ENCODE data around the gene ANKH. TPM values are rescaled to one million over a fixed set of nuclear protein-coding genes. Genes with fewer than 3 reads are reported as not detected.
"Not testable (repeated sequence)": the region's sequence is repeated elsewhere in the genome, so short reads cannot be mapped to it uniquely, and the experiment has no call there.

Gene ANKH
- total RNA-seq, 1 donor from 2014 or later: 156 TPM

DNA sequence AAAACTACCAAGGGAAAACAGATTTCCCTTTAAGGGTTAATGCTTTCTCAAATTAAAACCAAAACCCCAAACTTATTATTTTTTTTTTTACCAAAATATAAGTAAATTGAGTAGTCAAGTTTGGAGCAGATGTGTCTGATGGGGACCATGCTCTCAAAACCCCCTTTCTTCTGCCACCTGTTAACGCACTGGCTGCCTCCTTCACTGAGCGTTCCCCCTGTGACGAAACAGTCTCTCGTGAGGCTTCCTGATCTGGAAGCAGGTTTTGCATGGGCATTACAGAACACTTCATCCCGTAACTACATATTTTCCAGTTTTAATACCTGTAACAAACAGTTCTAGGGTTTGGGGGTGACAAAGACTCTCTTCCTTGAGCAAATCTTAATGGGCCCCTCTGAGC lies 59.4 kb downstream of the ANKH start:
- intact Hi-C loops (cut with DNase I): no loop called here
- DNase-seq (ENCODE audit: low spot score) (no peak), ATAC-seq (peak; percentile 20)

DNA sequence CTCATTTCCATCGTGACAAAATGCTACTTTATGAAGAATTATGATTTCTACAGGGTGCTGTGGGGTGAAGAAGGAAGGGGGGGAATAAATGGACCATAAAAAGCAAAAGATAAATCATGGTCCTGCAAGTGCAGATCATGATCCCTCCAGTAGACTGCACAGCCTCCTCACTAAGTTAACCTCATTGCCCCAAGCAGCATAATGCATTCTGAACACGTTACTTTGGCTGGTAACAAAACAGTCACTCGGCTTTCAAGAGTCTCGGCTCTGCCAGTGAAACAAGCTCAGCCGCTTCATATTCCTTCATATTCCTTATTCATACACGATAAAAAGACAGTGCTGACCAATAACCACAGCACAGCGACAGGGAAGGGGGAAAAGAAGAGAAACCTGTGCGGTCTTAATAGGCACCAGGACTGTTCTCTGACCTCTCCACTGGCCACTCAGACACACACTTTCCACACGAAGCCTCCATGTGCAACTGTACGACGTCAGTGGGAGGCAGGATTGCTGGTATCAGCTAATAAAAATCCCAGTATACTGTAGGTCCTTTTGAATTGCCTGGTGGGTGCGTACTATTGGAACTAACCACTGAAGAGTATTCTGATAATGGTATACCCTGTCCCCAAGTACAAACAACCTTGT lies 60.5 kb downstream of the ANKH start:
- ATAC-seq: peak; percentile 15
- intact Hi-C loops (cut with DNase I): no loop called here
- no peak for DNase-seq (ENCODE audit: low spot score)

DNA sequence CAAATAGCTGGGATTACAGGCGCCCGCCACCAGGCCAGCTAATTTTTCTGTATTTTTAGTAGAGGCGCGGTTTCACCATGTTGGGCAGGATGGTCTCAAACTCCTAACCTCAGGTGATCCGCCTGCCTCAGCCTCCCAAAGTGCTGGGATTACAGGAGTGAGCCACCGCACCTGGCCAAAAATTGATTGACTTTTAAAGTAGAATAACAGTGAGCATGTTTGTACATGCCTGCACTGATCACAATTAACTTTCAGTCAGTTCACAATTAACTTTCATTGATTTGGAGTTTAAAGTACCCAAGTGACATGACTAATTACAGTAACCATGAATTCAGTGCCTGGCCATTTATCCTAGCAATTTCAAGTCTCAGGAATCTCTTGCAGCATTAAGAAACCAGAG lies 61.3 kb downstream of the ANKH start:
- ATAC-seq (no peak), DNase-seq (ENCODE audit: low spot score) (no peak)
- intact Hi-C loops (cut with DNase I): no loop called here

DNA sequence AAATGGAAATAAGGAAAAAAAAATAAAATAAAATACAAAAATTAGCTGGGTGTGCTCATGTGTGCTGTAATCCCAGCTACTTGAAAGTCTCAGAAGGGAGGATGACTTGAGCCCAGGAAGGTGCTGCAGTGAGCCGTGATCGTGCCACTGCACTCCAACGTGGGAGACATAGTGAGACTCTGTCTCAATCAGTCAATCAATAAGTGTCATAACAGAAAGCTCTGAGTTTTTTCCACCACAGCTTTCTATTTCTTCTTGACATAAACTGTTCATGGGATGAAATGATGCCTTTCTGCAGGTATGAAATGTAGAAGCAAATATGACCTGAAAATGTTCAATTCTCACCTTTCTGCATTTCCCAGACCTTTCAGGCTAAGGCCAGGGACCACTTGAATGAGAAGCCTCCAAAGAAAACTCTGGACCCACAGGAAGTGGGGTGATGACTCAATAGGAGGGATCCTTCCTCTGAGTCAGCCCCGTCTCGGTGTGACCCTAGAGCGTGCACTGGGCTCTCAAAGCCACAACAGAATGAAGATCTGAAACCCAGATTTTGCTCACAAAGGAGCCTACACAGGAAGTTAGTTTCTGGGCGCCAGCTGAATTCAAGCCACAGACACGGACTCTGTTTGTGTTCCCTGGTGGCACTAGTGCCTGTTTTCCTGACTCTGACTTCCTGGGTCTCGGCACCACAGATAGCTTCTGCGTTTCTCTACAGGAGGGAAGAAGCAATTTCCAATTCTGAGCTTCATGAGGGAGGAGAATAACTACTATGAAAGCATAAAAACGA lies 62.0 kb downstream of the ANKH start:
- ATAC-seq (peak; percentile 73), DNase-seq (ENCODE audit: low spot score) (peak; percentile 73)
- intact Hi-C loops (cut with DNase I): no loop called here

DNA sequence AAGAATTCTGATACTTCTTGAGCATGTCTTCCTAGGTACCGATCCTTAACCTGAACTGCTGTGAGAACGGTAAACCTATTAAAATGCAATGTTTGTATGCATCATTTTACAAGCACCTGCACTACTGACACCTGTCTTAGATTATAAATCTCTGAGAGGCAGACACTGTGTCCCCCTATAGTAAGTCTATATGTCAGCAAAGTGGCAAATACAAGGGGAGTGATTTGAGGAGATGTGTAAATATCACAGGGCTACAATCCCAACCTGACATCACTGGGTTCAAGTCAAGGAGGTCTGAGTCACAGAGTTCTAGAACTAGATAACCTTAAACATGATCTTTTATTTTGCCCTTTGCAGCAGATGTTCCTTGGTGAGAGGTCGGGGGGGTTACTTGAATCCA lies 64.1 kb downstream of the ANKH start:
- intact Hi-C loops (cut with DNase I): no loop called here
- no peak for ATAC-seq
- no peak for DNase-seq (ENCODE audit: low spot score)

DNA sequence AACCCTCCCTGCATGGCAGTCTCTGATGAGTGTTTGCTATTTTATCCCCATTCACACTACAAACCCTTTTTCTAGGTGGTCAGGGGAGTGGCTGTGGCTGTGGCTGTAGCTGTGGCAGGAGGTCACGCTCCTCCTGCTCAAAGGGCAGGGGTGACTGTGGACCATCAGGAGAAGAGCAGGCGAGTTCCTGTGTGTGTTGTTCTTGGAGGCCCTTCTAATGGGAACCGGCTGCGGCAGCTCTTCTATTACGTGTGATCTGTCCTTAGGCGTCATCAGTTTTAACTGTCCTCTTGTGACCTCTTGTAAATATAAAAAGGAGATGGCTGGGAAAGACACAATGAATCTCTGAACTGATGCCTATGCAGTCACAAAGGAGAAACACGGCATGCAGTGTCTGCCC lies 65.1 kb downstream of the ANKH start:
- peak; percentile 97 for ATAC-seq
- peak; percentile 86 for DNase-seq (ENCODE audit: low spot score)
- intact Hi-C loops (cut with DNase I): no loop called here

DNA sequence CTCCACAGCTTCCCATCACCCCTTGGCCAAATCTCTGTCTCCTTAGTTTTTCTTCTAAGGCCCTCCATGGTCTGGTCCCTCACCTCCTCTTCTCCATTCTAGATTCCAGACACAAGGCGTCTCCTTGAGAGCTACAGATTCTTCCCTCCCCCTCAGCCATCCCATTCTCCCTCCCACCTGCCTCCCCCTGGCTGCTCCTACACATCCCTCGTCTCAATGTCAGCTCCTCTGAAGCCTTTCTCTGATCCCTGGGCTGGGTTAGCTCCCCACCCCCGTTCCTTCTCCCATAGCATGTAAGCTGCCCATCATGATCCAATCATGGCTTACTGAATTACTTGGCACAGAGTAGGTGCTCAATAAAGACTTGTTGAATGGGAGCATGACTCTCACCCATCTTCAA lies 69.0 kb downstream of the ANKH start:
- no peak for ATAC-seq
- DNase-seq (ENCODE audit: low spot score): no peak
- intact Hi-C loops (cut with DNase I): no loop called here

DNA sequence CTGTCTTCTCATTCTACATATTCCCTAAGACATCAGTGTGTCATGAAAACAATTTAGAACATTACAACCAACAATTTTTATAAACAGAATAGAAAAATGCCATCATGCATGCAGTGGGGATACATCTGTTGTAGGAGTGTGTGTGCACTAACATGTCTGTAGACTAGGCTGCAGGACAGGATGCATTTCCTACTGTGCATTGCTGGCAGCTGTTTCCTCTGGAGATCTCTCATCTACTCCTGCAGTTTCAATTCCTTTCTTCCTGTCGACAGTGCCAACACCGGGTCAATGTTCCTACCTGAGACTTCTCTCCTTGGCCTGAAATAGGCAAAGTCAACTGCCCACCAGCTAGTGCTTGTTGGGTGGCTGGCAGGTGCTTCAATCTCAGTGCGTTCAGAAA lies 69.8 kb downstream of the ANKH start:
- DNase-seq (ENCODE audit: low spot score): no peak
- no peak for ATAC-seq
- intact Hi-C loops (cut with DNase I): no loop called here

DNA sequence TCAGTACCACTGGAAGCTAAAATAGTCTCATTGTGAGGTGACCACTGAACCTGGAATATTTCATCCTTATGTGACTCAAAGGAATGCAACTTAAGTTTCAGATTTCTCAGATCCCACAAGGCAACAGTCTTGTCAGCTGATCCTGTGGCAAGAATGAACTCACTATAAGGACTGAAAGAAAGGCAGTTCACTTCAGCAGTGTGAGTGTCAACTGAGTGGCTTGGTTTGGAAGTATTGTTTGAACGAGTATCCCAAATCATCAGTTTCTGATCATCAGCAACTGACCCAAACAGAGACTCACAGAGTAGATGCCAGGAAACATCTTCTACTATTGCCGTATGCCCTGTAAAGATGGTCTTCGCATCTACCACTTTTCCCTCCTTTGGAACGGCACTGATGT lies 74.2 kb downstream of the ANKH start:
- ATAC-seq; DNase-seq (ENCODE audit: low spot score); intact Hi-C loops (cut with DNase I): not testable (repeated sequence)

DNA sequence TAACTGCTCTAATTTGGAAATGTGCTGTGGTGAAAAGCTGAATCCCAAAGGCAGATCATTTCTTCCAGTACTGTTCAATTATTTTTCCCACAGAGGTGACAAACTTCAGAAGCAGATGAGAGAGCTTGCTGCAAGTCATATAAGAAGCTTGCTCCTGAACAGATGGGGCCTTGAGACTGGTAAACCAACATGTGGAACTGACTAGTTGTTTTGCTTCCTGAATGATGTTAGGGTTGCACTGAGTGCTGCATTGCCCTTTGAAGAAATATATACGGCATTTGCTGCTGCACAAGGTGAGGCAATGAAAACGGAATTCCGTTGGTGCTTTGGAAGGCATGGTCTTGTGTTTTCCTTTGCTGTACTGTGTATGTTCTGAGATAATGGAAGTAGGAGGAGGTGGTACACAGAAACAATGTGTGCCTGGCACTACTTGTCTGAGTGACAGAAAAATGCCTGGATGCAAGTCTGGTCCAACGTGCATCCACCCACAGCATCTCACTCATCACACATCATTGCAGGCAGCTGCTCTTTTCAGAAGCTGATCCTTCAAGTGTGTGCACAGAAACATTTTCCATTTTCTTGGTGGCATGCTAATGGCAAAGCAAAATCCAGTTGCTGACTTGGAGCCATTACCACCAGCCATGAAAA lies 76.9 kb downstream of the ANKH start:
- no peak for ATAC-seq
- intact Hi-C loops (cut with DNase I): no loop called here

DNA sequence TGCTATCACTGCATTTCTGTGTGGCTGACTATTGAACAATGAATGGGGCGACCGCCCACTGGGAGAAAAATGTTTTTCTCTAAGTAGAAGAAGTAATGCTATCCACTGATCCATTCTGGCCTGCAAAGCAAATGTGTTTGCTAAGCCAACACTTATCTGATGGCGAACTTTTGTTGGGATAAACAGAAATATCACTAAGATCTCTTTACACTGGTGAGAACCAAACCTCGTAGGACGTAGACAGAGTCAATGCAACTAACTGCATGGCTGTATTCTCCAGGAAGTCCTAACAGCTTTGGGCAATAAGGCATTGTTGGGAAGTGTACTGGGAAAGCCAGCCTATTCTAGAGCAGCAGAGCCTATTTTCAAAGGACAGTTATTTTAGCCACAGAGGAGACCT lies 77.7 kb downstream of the ANKH start:
- peak; percentile 31 for ATAC-seq
- DNase-seq (ENCODE audit: low spot score): no peak
- intact Hi-C loops (cut with DNase I): no loop called here

More for the DNA sequence above, 76.9 kb downstream of the ANKH start:
- no peak for DNase-seq (ENCODE audit: low spot score)

DNA sequence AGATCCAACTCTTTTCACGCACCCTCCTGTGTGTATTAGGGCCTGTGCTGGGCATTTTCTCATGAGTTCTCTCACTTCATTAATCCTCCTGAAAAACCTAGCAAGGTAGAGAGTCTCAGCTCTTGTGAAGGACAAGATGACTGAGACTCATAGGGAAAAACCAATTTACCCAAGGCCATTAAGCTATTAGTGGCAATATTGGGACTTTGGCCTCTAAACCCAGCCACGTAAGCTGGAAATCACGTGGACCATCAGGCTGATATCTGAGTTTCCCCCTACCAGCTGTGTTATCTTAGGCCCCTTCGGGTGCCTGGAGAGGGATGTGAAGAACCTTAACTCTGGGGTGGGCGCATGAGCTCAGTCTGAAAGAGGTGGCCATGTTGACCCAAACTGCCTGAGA lies 80.7 kb downstream of the ANKH start:
- ATAC-seq (peak; percentile 57), DNase-seq (ENCODE audit: low spot score) (no peak)

DNA sequence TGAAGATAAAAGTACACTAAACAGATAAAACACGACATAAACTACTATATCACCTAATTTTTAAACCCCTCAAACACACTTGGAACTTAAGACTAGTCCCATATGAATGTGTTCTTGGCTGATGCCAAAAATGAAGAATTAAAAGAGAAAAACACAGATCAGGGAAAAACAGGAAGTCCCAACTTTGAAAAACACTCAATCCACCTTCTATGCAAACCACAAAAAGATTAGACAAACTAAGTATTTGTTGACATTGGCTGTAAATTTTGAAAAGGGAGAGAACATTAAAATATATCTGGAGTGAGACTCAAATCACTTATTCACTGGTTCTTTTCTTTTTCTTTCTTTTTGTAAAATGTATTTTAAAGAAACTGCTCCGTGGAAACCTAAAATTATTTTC lies 81.4 kb downstream of the ANKH start:
- intact Hi-C loops (cut with DNase I): no loop called here
- ATAC-seq: peak; percentile 66
- DNase-seq (ENCODE audit: low spot score): no peak

More for the DNA sequence above, 80.7 kb downstream of the ANKH start:
- intact Hi-C loops (cut with DNase I): no loop called here

DNA sequence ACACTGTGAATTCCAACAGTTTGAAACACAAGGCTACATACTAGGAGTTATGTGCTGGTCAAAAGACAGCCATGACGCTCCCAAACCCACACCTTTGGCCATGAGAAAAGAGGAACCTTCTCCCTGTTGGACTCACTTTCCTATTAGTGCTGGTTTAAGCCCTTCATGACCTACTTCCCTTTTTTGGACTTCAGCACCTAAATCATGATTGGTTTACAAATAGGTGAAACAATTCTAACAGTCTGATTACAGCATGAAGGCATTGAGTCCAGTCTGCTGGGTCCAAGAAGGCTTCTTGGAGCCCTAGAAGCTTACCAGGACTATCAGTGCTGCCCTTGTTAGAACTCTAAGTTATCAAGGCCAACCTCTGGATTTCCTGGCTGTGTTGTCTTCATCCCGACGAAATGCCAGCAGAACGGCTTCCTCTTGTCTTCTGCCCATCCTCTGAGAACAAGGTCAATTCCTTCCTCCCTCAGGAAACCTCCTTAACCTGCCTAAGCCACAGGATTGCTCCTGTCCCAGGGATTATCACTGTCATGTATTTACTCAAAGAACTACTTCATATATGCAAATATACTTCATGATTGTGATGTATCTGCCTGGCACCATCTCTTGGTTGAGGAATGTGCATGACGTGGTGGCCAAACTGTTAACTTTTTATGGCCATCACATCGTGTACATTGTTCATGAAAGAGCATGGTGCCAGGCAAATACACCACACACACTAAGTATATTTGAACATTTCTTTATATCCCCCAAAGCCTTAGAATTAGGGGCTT lies 83.6 kb downstream of the ANKH start:
- no peak for ATAC-seq
- intact Hi-C loops (cut with DNase I): no loop called here
- no peak for DNase-seq (ENCODE audit: low spot score)

DNA sequence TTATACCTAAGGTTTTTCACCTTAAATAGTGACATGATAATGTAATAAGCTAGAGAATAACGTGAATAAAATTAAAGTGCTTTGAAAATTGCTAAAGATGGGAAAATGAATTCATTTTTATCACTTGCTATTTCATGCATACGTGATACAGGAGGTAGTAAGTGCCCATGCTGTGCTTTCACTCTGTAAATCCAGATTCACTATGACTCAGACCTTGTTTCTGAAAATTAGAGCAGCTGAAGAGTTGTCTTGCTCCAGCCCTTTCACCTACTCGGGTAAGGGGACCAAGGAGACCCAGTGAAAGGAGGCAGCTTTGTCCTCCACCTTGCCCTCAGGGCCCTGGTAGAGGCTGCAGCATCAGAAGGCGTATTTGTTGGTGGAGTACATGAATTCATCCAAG lies 87.9 kb downstream of the ANKH start:
- DNase-seq (ENCODE audit: low spot score) (no peak), ATAC-seq (no peak)
- intact Hi-C loops (cut with DNase I): no loop called here

DNA sequence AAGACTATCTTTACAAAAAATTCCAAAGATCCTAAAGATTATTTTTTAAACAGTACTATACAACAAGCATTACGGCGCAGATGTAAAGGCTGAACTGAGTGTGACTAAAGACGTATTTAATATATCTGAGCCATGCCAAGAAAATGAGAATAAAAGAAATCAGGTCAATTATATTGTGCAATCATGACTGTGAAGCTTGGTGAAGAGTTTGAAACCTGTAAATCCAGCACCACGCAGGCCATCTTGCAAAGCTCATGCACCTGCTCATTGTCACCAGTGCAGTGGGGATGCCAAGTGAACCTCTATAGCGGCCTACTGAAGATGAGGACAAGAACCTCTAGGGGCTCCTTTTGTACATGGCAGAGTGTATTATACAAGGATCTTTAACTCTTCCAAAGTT lies 89.0 kb downstream of the ANKH start:
- DNase-seq (ENCODE audit: low spot score) (no peak), ATAC-seq (no peak)
- intact Hi-C loops (cut with DNase I): no loop called here

DNA sequence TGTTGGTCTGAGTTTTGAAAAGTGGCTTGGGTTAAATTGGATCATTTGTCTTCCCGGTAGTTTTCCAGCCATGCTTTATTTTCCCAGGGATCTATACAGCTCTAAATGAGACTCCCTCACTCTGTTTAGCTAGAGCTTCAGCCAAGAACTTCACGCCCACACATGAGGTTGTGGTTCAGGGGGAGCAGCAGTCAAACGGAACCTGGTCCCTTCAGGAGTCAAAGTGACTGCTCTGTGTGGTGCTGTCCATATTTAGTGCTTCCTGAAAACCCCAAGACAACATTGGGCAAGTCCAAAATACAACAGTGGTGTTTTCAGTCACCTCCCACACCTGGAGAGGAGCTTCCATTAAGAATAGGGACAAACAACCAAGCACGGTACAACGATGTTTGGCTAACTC lies 90.5 kb downstream of the ANKH start:
- peak; percentile 41 for ATAC-seq
- intact Hi-C loops (cut with DNase I): no loop called here
- no peak for DNase-seq (ENCODE audit: low spot score)

DNA sequence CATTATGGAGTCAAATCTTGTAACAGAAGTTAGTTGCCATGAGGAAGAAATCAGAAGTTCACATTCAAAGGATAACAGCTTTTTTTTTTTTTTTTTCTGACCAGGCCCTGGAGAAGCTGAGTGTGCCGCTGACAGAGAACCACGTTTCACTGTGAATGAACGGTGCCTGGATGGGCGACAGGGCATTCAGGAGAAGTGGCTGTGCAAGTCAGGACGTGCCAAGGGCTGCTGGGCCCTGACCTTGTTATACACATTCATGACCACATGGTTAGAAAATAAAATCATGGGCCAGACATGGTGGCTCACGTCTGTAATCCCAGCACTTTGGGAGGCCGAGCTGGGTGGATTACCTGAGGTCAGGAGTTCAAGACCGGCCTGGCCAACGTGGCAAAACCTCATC lies 91.6 kb downstream of the ANKH start:
- intact Hi-C loops (cut with DNase I): no loop called here
- DNase-seq (ENCODE audit: low spot score) (no peak), ATAC-seq (no peak)

DNA sequence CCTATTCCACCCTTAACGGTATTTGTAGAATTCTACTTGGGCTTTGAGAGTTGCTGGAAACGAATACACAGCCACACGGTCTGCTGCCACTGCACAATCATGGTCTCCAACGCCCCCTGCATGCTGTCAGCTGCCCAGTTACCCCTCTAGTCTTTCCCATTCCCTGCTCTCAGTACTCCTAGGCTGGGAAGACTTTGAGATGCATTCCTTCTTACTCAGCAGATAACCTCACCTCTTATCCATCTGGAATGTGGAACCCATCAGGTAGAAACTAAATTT lies 92.8 kb downstream of the ANKH start:
- intact Hi-C loops (cut with DNase I): no loop called here
- DNase-seq (ENCODE audit: low spot score) (no peak), ATAC-seq (no peak)

Measured in sciatic nerve (tissue), 2 donors.